ENCODE measurements around the gene SLC12A8. TPM values are rescaled to one million over a fixed set of nuclear protein-coding genes. Genes with fewer than 3 reads are reported as not detected.

Gene SLC12A8
- total RNA-seq, 1 experiment from 2014 or later, result 7.1 TPM

GRCh38 chr3:125207507-125207906 is 5.0 kb downstream of the SLC12A8 start:
- Histone ChIP-seq H3K36me3 (ENCODE audit: insufficient read depth, low read length, poor library complexity, severe bottlenecking) (no peaks in the 10 kb centered on the region), H3K4me1 (ENCODE audit: insufficient read depth, low read length, poor library complexity, severe bottlenecking) (peaks cover 6% of the 10 kb centered on the region), H3K27me3 (replicated peaks; ENCODE audit: insufficient read depth, low read depth, low read length, poor library complexity) (no peaks in the 10 kb centered on the region), H3K27ac (ENCODE audit: low read depth, low read length, poor library complexity, severe bottlenecking) (no peak overlapping the region), H3K9me3 (ENCODE audit: low read depth, low read length, poor library complexity, severe bottlenecking) (peaks cover 2% of the 10 kb centered on the region), H3K4me3 (ENCODE audit: low read depth, low read length, poor library complexity, severe bottlenecking) (no peak overlapping the region)
- TF ChIP-seq CTCF (conservative IDR thresholded peaks at IDR 0.05; ENCODE audit: low read depth, low read length) (no peak), EZH2 (IDR thresholded peaks at IDR 0.05; ENCODE audit: borderline replicate concordance, low read depth, low read length, poor library complexity, severe bottlenecking) (no peak)
- BruUV-seq (replicated peaks), result no TSS peak
- intact Hi-C loops (cut with micrococcal nuclease; ENCODE audit: unreplicated experiment), result no loop called here
- no peak for DNase-seq (ENCODE audit: low spot score)
- ChIA-PET POLR2A (ENCODE audit: low non-redundant PET) (no interaction called here), CTCF (no interaction called here)

- Histone ChIP-seq H3K4me1 (ENCODE audit: insufficient read depth, low read length, poor library complexity, severe bottlenecking) (peaks cover under 1% of the 10 kb centered on the region), H3K27ac (ENCODE audit: low read depth, low read length, poor library complexity, severe bottlenecking) (no peak overlapping the region), H3K9me3 (ENCODE audit: low read depth, low read length, poor library complexity, severe bottlenecking) (peaks cover 2% of the 10 kb centered on the region), H3K4me3 (ENCODE audit: low read depth, low read length, poor library complexity, severe bottlenecking) (no peak overlapping the region), H3K27me3 (replicated peaks; ENCODE audit: insufficient read depth, low read depth, low read length, poor library complexity) (no peaks in the 10 kb centered on the region), H3K36me3 (ENCODE audit: insufficient read depth, low read length, poor library complexity, severe bottlenecking) (no peaks in the 10 kb centered on the region)
- POLR2A ChIA-PET (ENCODE audit: low non-redundant PET), result no interaction called here
- no TSS peak for BruUV-seq (replicated peaks)
- CTCF ChIA-PET, result no interaction called here
- intact Hi-C loops (cut with micrococcal nuclease; ENCODE audit: unreplicated experiment), result no loop called here
- TF ChIP-seq CTCF (conservative IDR thresholded peaks at IDR 0.05; ENCODE audit: low read depth, low read length) (no peak), EZH2 (IDR thresholded peaks at IDR 0.05; ENCODE audit: borderline replicate concordance, low read depth, low read length, poor library complexity, severe bottlenecking) (no peak)
- DNase-seq (ENCODE audit: low spot score), result no peak
These were observed 5.6 kb downstream of the SLC12A8 start for GRCh38 chr3:125206934-125207333.

GRCh38 chr3:125203731-125204130 is 8.8 kb downstream of the SLC12A8 start:
- Histone ChIP-seq H3K36me3 (ENCODE audit: insufficient read depth, low read length, poor library complexity, severe bottlenecking) (no peaks in the 10 kb centered on the region), H3K27ac (ENCODE audit: low read depth, low read length, poor library complexity, severe bottlenecking) (no peak overlapping the region), H3K4me3 (ENCODE audit: low read depth, low read length, poor library complexity, severe bottlenecking) (no peak overlapping the region), H3K9me3 (ENCODE audit: low read depth, low read length, poor library complexity, severe bottlenecking) (peaks cover 2% of the 10 kb centered on the region), H3K4me1 (ENCODE audit: insufficient read depth, low read length, poor library complexity, severe bottlenecking) (no peaks in the 10 kb centered on the region), H3K27me3 (replicated peaks; ENCODE audit: insufficient read depth, low read depth, low read length, poor library complexity) (no peaks in the 10 kb centered on the region)
- BruUV-seq (replicated peaks), result no TSS peak
- POLR2A ChIA-PET (ENCODE audit: low non-redundant PET), result no interaction called here
- TF ChIP-seq CTCF (conservative IDR thresholded peaks at IDR 0.05; ENCODE audit: low read depth, low read length) (no peak), EZH2 (IDR thresholded peaks at IDR 0.05; ENCODE audit: borderline replicate concordance, low read depth, low read length, poor library complexity, severe bottlenecking) (no peak)
- intact Hi-C loops (cut with micrococcal nuclease; ENCODE audit: unreplicated experiment), result no loop called here
- CTCF ChIA-PET, result no interaction called here
- no peak for DNase-seq (ENCODE audit: low spot score)
